GM12878 (cell line): ENCODE data around the gene MN1. TPM values are rescaled to one million over a fixed set of nuclear protein-coding genes. Genes with fewer than 3 reads are reported as not detected.

Experiments used
- ATAC-seq: fragments of 200-7000 bp; cut with Tn5 transposase; 3 replicates; pipeline ENCODE4 v1.9.1; 2020; ENCODE audit warnings: mild to moderate bottlenecking, moderate library complexity
- BruUV-seq: library from RNA; stranded (reverse); fragments of 400-500 nt; replicated peaks from 2 replicates; lab custom pipeline; 2021; lab: Mats Ljungman, UMichigan
- CTCF ChIA-PET: fragments of 300-600 bp; sonication (Branson Sonifier 250); formaldehyde crosslinking; extraction: SDS; loops from one replicate; lab custom pipeline; 2021; ENCODE audit warnings: inconsistent platforms; lab: Yijun Ruan, JAX
- POLR2A ChIA-PET: fragments of 350-600 bp; formaldehyde crosslinking; extraction: SDS; loops from one replicate; lab custom pipeline; 2021; ENCODE audit warnings: inconsistent platforms; lab: Charles Lee
- RAD21 ChIA-PET: fragments of 300-600 bp; sonication (Branson Sonifier 250); formaldehyde crosslinking; loops from one replicate; lab custom pipeline; 2023; ENCODE audit warnings: antibody characterized with exemption; ENCODE audit not compliant: unreplicated experiment; lab: Charles Lee
- SMC1A ChIA-PET: fragments of 300-600 bp; sonication (Branson Sonifier 250); formaldehyde crosslinking; loops from one replicate; lab custom pipeline; 2023; ENCODE audit not compliant: unreplicated experiment, uncharacterized antibody; lab: Charles Lee
- DNase-seq: peaks from one replicate; pipeline ENCODE4 v3.0.0-alpha.2; 2011; ENCODE audit warnings: low read depth, low spot score
- FAIRE-seq: peaks from 3 replicates; lab custom pipeline; 2011; peaks lifted over from hg19 to GRCh38; lab: Jason Lieb, UNC
- H2AFZ ChIP-seq: 2 replicates; pipeline ENCODE4 v1.6.0; 2011; ENCODE audit warnings: low read depth, low read length, control low read depth; ENCODE audit not compliant: control insufficient read depth
- H3K27ac ChIP-seq: 2 replicates; pipeline ENCODE4 v1.5.1; 2011; ENCODE audit warnings: control low read depth; ENCODE audit not compliant: control insufficient read depth, insufficient read depth
- H3K27me3 ChIP-seq, 2 experiments: replicated peaks in 1 of 2; 2 replicates each; pipeline versions ENCODE4 v1.6.0 to v1.6.1; 2011; ENCODE audit warnings: low read length in 1 of 2; ENCODE audit not compliant: control insufficient read depth in 2 of 2, insufficient read depth in 2 of 2
- H3K36me3 ChIP-seq, 2 experiments: 2 replicates each; pipeline ENCODE4 v1.5.1; 2011; ENCODE audit warnings: low read length in 1 of 2; ENCODE audit not compliant: control insufficient read depth in 2 of 2, insufficient read depth in 2 of 2
- H3K4me1 ChIP-seq: 2 replicates; pipeline ENCODE4 v1.6.1; 2011; ENCODE audit warnings: mild to moderate bottlenecking, low read length, moderate library complexity, mixed read lengths; ENCODE audit not compliant: control insufficient read depth, insufficient read depth
- H3K4me2 ChIP-seq: 2 replicates; pipeline ENCODE4 v1.6.0; 2011; ENCODE audit warnings: control low read depth; ENCODE audit not compliant: control insufficient read depth, insufficient read depth
- H3K4me3 ChIP-seq: fragments of 200-600 bp; sonication (generic); 2 replicates; pipeline ENCODE4 v1.5.1; 2016
- H3K79me2 ChIP-seq: 2 replicates; pipeline ENCODE4 v1.6.0; 2011; ENCODE audit warnings: low read length; ENCODE audit not compliant: control insufficient read depth, insufficient read depth
- H3K9ac ChIP-seq: 2 replicates; pipeline ENCODE4 v1.8.0; 2011; ENCODE audit warnings: low read length, control low read depth, mixed read lengths; ENCODE audit not compliant: control insufficient read depth, insufficient read depth
- H3K9me3 ChIP-seq: replicated peaks from 3 replicates; pipeline ENCODE4 v1.5.1; 2011; ENCODE audit warnings: mild to moderate bottlenecking, low read length; ENCODE audit not compliant: control insufficient read depth, insufficient read depth
- H4K20me1 ChIP-seq: 2 replicates; pipeline ENCODE4 v1.6.0; 2011; ENCODE audit not compliant: control insufficient read depth, insufficient read depth
- BACH1 ChIP-seq: fragments of 450-650 bp; IDR thresholded peaks from 2 replicates; pipeline ENCODE4 v1.6.1; 2017; ENCODE audit warnings: mild to moderate bottlenecking, borderline replicate concordance
- CHD1 ChIP-seq: IDR thresholded peaks from 2 replicates; pipeline ENCODE4 v1.6.1; 2012; ENCODE audit warnings: low read depth, low read length, improper control_type of control experiment
- EGR1 ChIP-seq, 2 experiments: IDR thresholded peaks; 1 replicate in 1 of 2; 2 replicates in 1 of 2; pipeline ENCODE4 v1.6.1; 2011 to 2012; ENCODE audit warnings: low read depth in 2 of 2, low read length in 2 of 2, borderline replicate concordance in 1 of 2, mild to moderate bottlenecking in 1 of 2, moderate library complexity in 1 of 2
- MYB ChIP-seq: fragments of 150-350 bp; IDR thresholded peaks from 2 replicates; pipeline ENCODE4 v1.6.1; 2014; ENCODE audit warnings: mild to moderate bottlenecking, low read depth, low read length, borderline replicate concordance
- NBN ChIP-seq: fragments of 450-650 bp; IDR thresholded peaks from 2 replicates; pipeline ENCODE4 v1.6.1; 2016
- STAT1 ChIP-seq: fragments of 450-650 bp; conservative IDR thresholded peaks from 2 replicates; pipeline ENCODE4 v1.6.1; 2014; ENCODE audit warnings: antibody characterized with exemption, mild to moderate bottlenecking
- YY1 ChIP-seq: IDR thresholded peaks from 2 replicates; pipeline ENCODE4 v1.6.1; 2011; ENCODE audit warnings: low read depth, mild to moderate bottlenecking, low read length
- ZNF384 ChIP-seq: IDR thresholded peaks from 2 replicates; pipeline ENCODE4 v1.6.1; 2012; ENCODE audit warnings: low read depth, mild to moderate bottlenecking, low read length, improper control_type of control experiment, borderline replicate concordance
- WGBS: methylation state at CpG from one replicate; pipeline ENCODE4 v1.1.6; 2016; ENCODE audit warnings: low lambda C conversion rate; ENCODE audit not compliant: insufficient replicate concordance, insufficient coverage; ENCODE audit errors: missing lambda C conversion rate; 5-methylcytosine and 5-hydroxymethylcytosine counted together
- in situ Hi-C: fragments of 300-500 bp; cut with MboI; formaldehyde crosslinking; loops from 9 replicates; pipeline ENCODE4 v1.14.3; 2018; ENCODE audit warnings: mixed read lengths
- intact Hi-C: fragments of 100-400 bp; cut with micrococcal nuclease; formaldehyde crosslinking; loops from one replicate; pipeline ENCODE4 v1.14.2; 2022; ENCODE audit not compliant: unreplicated experiment
- polyA plus RNA-seq, 11 experiments: library from polyadenylated mRNA; depleted of rRNA in 4 of 11; unstranded in 6 of 11; stranded (reverse) in 5 of 11; fragments of >200 nt; fragmentation: Nextera tagmentation in 4 of 11; fragmentation: Illumina TruSeq in 1 of 11; extraction: Ambion mirVana in 4 of 11; extraction: Trizol in 1 of 11; gene quantifications; 1 replicate in 1 of 11; 2 replicates in 10 of 11; pipeline versions ENCODE4 v1.2.1 to v1.2.3, GENCODE V29; 2011 to 2016; ENCODE audit warnings: inconsistent platforms in 2 of 11, missing spikeins in 2 of 11, low read depth in 1 of 11
- total RNA-seq, 4 experiments: library from RNA; depleted of rRNA in 3 of 4; stranded (reverse); fragments of >200 nt in 3 of 4; fragmentation: Illumina TruSeq in 1 of 4; extraction: Trizol in 1 of 4; gene quantifications; 2 replicates each; pipeline versions ENCODE4 v1.2.1 to v1.2.3, GENCODE V29; 2013 to 2021

MN1 gene
- total and polyA plus RNA-seq, 10 of the 15 experiments (the other 5 are each of a cell fraction or from before 2014, with no cell fraction given), result under 0.01 to 0.24 (median 0.03) TPM; not detected in 3

DNA sequence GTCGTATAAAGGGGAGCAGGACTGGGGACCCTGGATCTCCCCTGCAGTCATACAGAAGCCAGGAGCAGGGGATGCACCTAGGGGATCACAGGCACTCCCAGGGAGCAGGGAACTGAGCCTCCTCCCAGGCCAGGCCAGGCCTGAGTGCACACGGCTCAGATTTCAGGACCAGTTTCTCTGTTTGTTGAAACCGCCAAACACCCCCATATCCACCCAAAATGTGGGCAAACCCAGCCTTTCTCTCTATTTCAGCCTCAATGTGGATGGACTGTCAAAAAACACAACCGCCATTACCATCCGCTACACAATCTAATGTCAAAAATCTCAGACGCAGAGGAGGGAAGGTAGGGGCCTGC is 17.5 kb downstream of the MN1 start:
- Histone ChIP-seq H3K4me2 (no peak overlapping the region), H3K4me1 (no peaks in the 10 kb centered on the region), H3K36me3 (no peaks in the 10 kb centered on the region), H3K9me3 (no peaks in the 10 kb centered on the region), H3K4me3 (no peak overlapping the region), H3K27me3 (no peaks in the 10 kb centered on the region; a peak in 2 of 4 replicates), H2AFZ (no peak overlapping the region), H4K20me1 (no peaks in the 10 kb centered on the region), H3K9ac (no peak overlapping the region), H3K27ac (no peak overlapping the region), H3K79me2 (no peaks in the 10 kb centered on the region)
- ChIA-PET RAD21 (interaction anchor here (0.6 kb wide), 1 partner anchor 25 kb away, joined by 4 read pairs; no protein-coding TSS in a partner anchor), POLR2A (no interaction called here), CTCF (no interaction called here), SMC1A (no interaction called here)
- FAIRE-seq (no peak), DNase-seq (no peak), ATAC-seq (no peak)
- BruUV-seq, result no TSS peak
- TF ChIP-seq EGR1 (IDR thresholded peaks at IDR 0.05; ENCODE audit: borderline replicate concordance in 1 of 2, low read depth in 2 of 2, low read length in 2 of 2), result no peak
- TF ChIP-seq YY1, result no peak
- no peak for TF ChIP-seq ZNF384
- no peak for TF ChIP-seq CHD1
- no peak for TF ChIP-seq NBN
- no peak for TF ChIP-seq STAT1
- no peak for TF ChIP-seq MYB
- no peak for TF ChIP-seq BACH1
- in situ Hi-C loops (no loop called here), intact Hi-C loops (no loop called here)
- 51% methylated on average over 6 of the region's 6 CpGs for WGBS
